GM19240 (cell line): ENCODE measurements around the gene RNF123.
"Not testable (repeated sequence)": the region's sequence is repeated elsewhere in the genome, so short reads cannot be mapped to it uniquely, and the experiment has no call there.

Experiments
- DNase-seq: peaks from one replicate; pipeline ENCODE4 v3.0.0; 2011; ENCODE audit warnings: low spot score; ENCODE audit not compliant: insufficient read length

RNF123 gene

GRCh38 chr3:49738067-49738713 lies 48.8 kb downstream of the RNF123 start:
- DNase-seq, result no peak

DNA sequence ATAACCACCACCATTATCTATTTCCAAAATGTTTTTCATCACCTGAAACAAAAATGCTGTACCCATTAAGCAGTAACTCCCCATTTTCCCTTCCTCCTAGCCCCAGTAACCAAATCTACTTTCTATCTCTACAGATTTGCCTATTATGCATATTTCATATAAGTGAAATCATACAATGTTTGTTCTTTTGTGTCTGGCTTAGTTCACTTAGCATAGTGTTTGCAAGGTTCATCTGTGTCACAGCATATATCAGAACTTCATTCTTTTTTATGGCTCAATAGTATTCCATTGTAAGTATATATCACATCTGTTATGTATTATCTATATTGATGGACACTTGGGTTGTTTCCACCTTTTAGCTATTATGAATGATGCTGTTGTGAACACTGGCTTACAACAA lies 51.1 kb downstream of the RNF123 start:
- DNase-seq, result no peak

- DNase-seq, result no peak
Observed at GRCh38 chr3:49745986-49746385, 56.6 kb downstream of the RNF123 start.

DNA sequence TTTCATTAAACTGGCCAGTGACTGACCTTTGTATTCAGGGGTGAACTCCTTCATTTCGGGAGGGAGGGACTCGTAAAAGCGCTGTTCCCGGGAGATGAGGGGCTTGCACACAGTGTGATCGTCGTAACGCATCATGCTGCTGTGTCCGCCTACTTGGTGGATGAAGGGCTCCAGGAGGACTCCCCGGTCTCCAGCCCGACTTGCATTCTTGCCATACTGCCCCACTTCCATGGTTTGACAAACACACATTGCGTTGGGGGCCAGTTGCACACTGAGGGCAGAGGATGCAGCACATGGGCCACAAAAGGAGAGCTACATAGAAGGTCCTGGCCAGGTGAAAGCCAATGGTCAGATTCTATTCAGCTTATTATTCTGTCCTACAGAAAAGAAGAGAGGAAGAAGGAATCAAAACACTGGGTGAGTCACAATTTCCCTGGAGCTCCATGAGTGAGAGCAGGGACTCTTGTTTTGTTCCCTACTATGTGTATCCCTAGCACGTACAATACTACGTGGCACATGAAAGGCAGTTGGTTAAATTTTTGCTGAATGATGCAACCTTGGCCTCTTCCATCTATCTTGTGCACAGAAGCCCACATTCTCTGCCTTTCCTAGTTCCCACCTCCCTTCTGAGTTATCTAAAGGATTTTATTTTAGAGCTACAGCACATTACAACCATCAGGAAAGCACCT lies 58.6 kb downstream of the RNF123 start:
- no peak for DNase-seq

GRCh38 chr3:49748874-49749273 lies 59.5 kb downstream of the RNF123 start:
- DNase-seq, result not testable (repeated sequence)

- DNase-seq, result no peak
Observed at GRCh38 chr3:49750056-49750455, 60.7 kb downstream of the RNF123 start.

- DNase-seq, result no peak
Observed at GRCh38 chr3:49751501-49751900, 62.1 kb downstream of the RNF123 start.

GRCh38 chr3:49754536-49754935 lies 65.2 kb downstream of the RNF123 start:
- DNase-seq, result no peak

DNA sequence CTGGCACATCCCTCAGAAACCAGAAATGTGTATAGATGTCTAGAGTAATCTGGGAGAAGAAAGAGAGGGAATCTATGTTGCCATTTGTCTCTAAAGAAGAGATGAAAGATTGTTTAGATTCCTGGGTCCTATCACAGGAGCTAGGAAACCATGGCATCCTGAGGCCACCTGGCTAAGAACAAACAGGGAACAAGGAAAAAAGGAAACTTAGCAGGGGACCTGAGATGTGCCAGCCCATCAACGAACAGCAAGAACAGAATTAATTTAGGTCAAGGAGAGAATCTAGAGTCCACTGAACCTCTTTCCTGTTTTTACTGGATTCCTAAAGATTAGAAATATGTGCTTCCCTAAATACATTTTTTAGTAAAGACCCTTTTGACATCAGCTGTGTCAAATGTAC lies 66.7 kb downstream of the RNF123 start:
- no peak for DNase-seq

DNA sequence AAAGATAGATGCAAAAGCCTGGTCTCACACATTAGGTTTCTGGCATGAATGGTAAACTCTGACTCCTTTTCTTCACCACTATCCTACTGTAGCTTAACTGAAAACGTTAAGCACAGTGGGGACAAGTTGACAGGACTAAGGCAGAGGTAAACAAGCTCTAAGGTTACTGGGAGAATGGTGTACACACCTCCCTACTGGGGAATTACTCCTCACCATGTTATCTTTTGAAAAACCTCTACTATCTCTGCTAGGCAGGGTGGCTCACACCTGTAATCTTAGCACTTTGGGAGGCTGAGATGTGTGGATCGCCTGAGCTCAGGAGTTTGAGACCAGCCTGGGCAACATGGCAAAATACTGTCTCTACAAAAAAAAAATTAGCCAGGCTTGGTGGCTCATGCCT lies 67.8 kb downstream of the RNF123 start:
- DNase-seq, result no peak

GRCh38 chr3:49759226-49759625 lies 69.9 kb downstream of the RNF123 start:
- DNase-seq, result no peak

DNA sequence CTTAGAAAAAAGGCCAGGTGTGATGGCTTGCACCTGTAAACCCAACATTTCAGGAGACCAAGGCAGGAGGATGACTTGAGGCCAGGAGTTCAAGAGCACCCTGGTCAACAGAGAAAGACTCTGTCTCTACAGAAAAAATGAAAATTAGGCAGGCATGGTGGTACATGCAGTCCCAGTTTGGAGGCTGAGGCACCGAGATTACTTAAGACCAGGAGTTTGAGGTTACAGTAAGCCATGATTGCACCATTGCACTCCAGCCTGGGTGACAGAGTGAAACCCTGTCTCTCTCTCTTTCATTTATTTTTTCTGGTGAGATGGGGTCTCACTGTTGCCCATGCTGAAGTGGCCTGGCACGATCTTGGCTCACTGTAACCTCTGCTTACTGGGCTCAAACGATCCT lies 72.3 kb downstream of the RNF123 start:
- DNase-seq, result no peak

- DNase-seq, result no peak
Observed at GRCh38 chr3:49763981-49764380, 74.6 kb downstream of the RNF123 start.

GRCh38 chr3:49769286-49769915 lies 80.0 kb downstream of the RNF123 start:
- DNase-seq, result no peak

DNA sequence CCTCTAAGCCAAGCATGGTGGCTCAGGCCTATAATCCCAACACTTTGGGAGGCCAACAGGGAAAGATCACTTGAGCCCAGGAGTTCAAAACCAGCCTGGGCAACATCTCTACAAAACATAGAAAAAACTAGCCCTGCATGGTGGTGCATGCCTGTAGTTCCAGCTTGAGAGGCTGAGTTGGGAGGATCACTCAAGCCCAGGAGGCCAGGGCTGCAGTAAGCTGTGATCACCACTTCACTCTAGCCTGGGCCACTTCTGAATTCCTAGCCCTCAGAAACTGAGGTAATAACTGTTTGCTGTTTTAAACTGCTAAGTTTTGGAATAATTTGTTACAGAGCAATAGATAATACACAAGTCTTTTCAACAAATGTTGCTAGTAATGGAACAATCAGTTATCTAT lies 80.6 kb downstream of the RNF123 start:
- DNase-seq, result no peak
